Effector memory CD4-positive, alpha-beta T cell (primary cell): ENCODE data around the gene CYP4F12.

Experiments
- DNase-seq, 3 donors: peaks; one replicate each; pipeline ENCODE4 v3.0.0-alpha.2; 2020
- H3K27ac ChIP-seq: 2 replicates; pipeline ENCODE4 v1.7.0; 2013; ENCODE audit warnings: mild to moderate bottlenecking, low read length, moderate library complexity; ENCODE audit not compliant: insufficient read depth, poor library complexity, severe bottlenecking
- H3K27me3 ChIP-seq: replicated peaks from 2 replicates; pipeline ENCODE4 v1.7.0; 2013; ENCODE audit warnings: mild to moderate bottlenecking, low read length; ENCODE audit not compliant: insufficient read depth, control insufficient read depth, poor library complexity, severe bottlenecking
- H3K36me3 ChIP-seq: 2 replicates; pipeline ENCODE4 v1.7.0; 2013; ENCODE audit warnings: mild to moderate bottlenecking, low read length, moderate library complexity; ENCODE audit not compliant: control insufficient read depth, insufficient read depth
- H3K4me1 ChIP-seq: 2 replicates; pipeline ENCODE4 v1.7.0; 2013; ENCODE audit warnings: low read length, mild to moderate bottlenecking; ENCODE audit not compliant: control insufficient read depth, insufficient read depth, poor library complexity, severe bottlenecking
- H3K4me3 ChIP-seq: 2 replicates; pipeline ENCODE4 v1.7.0; 2013; ENCODE audit warnings: low read length, low read depth, mild to moderate bottlenecking; ENCODE audit not compliant: insufficient read depth, poor library complexity, severe bottlenecking
- H3K9me3 ChIP-seq: 2 replicates; pipeline ENCODE4 v1.7.0; 2013; ENCODE audit warnings: mild to moderate bottlenecking, low read length, moderate library complexity; ENCODE audit not compliant: control insufficient read depth

Gene CYP4F12

DNA sequence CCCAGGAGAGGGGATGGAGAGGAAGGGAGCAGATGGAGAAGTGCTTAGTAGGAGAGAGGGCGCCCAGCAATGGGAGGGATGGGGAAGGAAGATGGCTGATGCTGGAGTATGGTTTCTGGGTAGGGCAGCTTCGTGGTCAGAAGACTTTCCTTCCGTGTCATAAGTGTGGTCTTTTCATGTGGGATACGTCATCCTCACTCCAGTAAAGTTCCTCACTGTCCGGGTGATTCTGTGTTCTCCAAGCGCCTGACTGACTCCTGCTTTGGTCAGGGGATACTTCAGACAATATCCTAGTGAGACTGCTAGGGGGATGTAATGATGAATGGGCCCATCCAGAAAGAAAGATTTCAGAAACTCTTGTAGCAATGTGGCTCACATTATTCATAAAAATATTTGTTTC is 61.0 kb downstream of the CYP4F12 start:
- Histone ChIP-seq H3K27ac (no peak overlapping the region), H3K36me3 (no peaks in the 10 kb centered on the region), H3K9me3 (no peaks in the 10 kb centered on the region), H3K4me3 (no peak overlapping the region), H3K27me3 (no peaks in the 10 kb centered on the region), H3K4me1 (no peaks in the 10 kb centered on the region)
- DNase-seq = no peak

DNA sequence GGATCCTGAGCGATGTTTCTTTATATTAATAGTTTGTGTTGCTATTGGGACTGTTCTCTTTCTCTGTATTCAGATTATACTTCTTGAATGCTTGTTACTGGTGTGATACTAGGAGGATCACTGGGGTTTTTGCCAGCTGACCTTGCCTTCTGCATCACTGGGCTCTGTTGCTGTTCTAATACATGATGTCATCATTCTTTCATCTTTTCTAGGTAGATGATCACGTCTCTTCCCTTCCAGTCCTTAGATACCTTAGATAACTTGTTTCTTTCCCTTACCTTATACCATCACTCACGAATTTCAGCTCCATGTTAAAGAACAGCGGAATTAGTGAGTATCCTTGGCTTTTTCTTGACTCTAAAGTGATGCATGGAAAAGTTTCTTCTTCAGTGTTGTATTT is 64.8 kb downstream of the CYP4F12 start, which contains the start of gene OR10H3:
Gene OR10H3 (plus strand): TSS at position 264 of the 400 bp plus-strand sequence. CDS start 3,408 bp downstream, outside the sequence.
- H3K27me3 ChIP-seq = no peaks in the 10 kb centered on the region
- no peaks in the 10 kb centered on the region for H3K9me3 ChIP-seq

DNA sequence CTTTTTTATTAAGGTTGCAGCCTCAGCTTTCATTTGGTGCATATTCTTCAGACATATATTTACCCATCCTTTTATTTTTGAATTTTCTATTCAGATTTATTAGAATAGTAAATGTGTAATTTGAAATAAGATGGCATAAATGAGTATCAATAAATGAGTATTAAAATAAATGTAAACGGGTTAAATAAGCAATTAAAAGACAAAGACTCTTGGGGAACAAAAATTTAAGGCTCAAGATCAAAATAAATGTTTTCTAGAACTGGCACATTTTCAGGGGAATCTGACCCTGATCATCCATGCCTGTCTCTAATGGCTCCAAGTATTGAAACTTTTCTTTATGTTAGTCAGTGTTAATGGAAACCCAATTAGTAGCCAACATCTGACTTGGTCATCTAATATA is 67.9 kb downstream of the CYP4F12 start:
- DNase-seq = no peak
- no peak overlapping the region for H3K4me3 ChIP-seq
- no peaks in the 10 kb centered on the region for H3K9me3 ChIP-seq
- H3K4me1 ChIP-seq = no peaks in the 10 kb centered on the region
- H3K27ac ChIP-seq = no peak overlapping the region
- H3K27me3 ChIP-seq = peaks cover 2% of the 10 kb centered on the region
- no peaks in the 10 kb centered on the region for H3K36me3 ChIP-seq

More for the DNA sequence above, 64.8 kb downstream of the CYP4F12 start, which contains the start of gene OR10H3:
- Histone ChIP-seq H3K27ac (no peak within 1 kb of the TSS), H3K4me3 (no peak within 1 kb of the TSS), H3K4me1 (no peaks in the 10 kb centered on the region), H3K36me3 (no peaks in the 10 kb centered on the region)
- no peak for DNase-seq
